Neural cell (in vitro differentiated cells): ENCODE data around the gene PSMA2.

Source experiments
- POLR2AphosphoS5 ChIP-seq: IDR thresholded peaks from 2 replicates; pipeline ENCODE4 v1.6.1; 2012
- TF ChIP-seq, protein P1 (sequence below): fragments of 450-650 bp; IDR thresholded peaks from 2 replicates; pipeline ENCODE4 v1.5.1; 2014; ENCODE audit warnings: antibody characterized with exemption, mild to moderate bottlenecking, moderate library complexity; ENCODE audit not compliant: poor library complexity, severe bottlenecking
- TF ChIP-seq, protein P2 (sequence below): IDR thresholded peaks from 2 replicates; pipeline ENCODE4 v1.6.1; 2012; ENCODE audit warnings: borderline replicate concordance

DNA sequence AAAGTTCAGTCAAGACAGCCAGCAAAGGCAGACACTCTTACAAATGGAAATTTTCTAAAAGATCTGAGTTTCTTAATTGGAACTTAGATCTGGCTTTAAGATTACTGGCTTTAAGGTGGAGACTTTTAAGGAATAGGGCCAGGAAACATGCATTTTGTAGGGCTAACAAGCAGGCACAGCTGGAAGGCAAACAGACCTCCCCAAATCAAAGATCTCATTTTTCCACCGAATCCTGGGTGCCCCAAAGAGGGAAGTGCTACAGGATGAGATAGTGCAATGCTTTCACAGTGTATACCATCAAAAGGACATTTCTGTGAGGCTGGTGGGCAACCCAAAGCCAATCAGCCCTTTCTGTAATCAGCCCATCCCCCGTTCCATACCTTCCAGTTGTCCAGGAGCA is 27.6 kb upstream of the PSMA2 start:
- TF ChIP-seq, protein P1, sequence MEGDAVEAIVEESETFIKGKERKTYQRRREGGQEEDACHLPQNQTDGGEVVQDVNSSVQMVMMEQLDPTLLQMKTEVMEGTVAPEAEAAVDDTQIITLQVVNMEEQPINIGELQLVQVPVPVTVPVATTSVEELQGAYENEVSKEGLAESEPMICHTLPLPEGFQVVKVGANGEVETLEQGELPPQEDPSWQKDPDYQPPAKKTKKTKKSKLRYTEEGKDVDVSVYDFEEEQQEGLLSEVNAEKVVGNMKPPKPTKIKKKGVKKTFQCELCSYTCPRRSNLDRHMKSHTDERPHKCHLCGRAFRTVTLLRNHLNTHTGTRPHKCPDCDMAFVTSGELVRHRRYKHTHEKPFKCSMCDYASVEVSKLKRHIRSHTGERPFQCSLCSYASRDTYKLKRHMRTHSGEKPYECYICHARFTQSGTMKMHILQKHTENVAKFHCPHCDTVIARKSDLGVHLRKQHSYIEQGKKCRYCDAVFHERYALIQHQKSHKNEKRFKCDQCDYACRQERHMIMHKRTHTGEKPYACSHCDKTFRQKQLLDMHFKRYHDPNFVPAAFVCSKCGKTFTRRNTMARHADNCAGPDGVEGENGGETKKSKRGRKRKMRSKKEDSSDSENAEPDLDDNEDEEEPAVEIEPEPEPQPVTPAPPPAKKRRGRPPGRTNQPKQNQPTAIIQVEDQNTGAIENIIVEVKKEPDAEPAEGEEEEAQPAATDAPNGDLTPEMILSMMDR, result no peak
- no peak for TF ChIP-seq POLR2AphosphoS5
- TF ChIP-seq, protein P2, sequence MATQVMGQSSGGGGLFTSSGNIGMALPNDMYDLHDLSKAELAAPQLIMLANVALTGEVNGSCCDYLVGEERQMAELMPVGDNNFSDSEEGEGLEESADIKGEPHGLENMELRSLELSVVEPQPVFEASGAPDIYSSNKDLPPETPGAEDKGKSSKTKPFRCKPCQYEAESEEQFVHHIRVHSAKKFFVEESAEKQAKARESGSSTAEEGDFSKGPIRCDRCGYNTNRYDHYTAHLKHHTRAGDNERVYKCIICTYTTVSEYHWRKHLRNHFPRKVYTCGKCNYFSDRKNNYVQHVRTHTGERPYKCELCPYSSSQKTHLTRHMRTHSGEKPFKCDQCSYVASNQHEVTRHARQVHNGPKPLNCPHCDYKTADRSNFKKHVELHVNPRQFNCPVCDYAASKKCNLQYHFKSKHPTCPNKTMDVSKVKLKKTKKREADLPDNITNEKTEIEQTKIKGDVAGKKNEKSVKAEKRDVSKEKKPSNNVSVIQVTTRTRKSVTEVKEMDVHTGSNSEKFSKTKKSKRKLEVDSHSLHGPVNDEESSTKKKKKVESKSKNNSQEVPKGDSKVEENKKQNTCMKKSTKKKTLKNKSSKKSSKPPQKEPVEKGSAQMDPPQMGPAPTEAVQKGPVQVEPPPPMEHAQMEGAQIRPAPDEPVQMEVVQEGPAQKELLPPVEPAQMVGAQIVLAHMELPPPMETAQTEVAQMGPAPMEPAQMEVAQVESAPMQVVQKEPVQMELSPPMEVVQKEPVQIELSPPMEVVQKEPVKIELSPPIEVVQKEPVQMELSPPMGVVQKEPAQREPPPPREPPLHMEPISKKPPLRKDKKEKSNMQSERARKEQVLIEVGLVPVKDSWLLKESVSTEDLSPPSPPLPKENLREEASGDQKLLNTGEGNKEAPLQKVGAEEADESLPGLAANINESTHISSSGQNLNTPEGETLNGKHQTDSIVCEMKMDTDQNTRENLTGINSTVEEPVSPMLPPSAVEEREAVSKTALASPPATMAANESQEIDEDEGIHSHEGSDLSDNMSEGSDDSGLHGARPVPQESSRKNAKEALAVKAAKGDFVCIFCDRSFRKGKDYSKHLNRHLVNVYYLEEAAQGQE, result no peak
